ENCODE measurements around the gene MAP4K3. TPM values are rescaled to one million over a fixed set of nuclear protein-coding genes. Genes with fewer than 3 reads are reported as not detected.

The MAP4K3 gene
- total and polyA plus RNA-seq, 12 donors: 8.1 to 49.0 (median 40.2) TPM

GRCh38 chr2:39383146-39383545 lies 53.9 kb downstream of the MAP4K3 start:
- H3K27ac ChIP-seq: peak overlapping the region in 1 of 10 donors; percentile 61
- no peak for ATAC-seq
- 86 to 92% methylated on average over 6 of the region's 6 CpGs for WGBS, 2 donors

GRCh38 chr2:39381653-39382052 lies 55.4 kb downstream of the MAP4K3 start:
- peak in 7 of 8 donors; percentile 35 to 59 (median 53) for ATAC-seq
- Histone ChIP-seq H3K36me3 (peaks cover 0 to 8% (median 0%) of the 10 kb centered on the region in 9 donors), H3K4me1 (peaks cover 2 to 67% (median 56%) of the 10 kb centered on the region in 9 donors), H3K27me3 (no peaks in the 10 kb centered on the region), H3K9me3 (peaks cover 0 to 9% (median 0%) of the 10 kb centered on the region in 11 donors), H3K27ac (peak overlapping the region in 8 of 10 donors; percentile 10 to 61 (median 37)), H3K4me3 (no peak overlapping the region)
- WGBS, 2 donors: 57 to 62% methylated on average over 5 of the region's 5 CpGs
- TF ChIP-seq, protein P1, sequence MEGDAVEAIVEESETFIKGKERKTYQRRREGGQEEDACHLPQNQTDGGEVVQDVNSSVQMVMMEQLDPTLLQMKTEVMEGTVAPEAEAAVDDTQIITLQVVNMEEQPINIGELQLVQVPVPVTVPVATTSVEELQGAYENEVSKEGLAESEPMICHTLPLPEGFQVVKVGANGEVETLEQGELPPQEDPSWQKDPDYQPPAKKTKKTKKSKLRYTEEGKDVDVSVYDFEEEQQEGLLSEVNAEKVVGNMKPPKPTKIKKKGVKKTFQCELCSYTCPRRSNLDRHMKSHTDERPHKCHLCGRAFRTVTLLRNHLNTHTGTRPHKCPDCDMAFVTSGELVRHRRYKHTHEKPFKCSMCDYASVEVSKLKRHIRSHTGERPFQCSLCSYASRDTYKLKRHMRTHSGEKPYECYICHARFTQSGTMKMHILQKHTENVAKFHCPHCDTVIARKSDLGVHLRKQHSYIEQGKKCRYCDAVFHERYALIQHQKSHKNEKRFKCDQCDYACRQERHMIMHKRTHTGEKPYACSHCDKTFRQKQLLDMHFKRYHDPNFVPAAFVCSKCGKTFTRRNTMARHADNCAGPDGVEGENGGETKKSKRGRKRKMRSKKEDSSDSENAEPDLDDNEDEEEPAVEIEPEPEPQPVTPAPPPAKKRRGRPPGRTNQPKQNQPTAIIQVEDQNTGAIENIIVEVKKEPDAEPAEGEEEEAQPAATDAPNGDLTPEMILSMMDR (IDR thresholded peaks at IDR 0.05): peak in 2 of 9 donors; percentile 8 to 12
- intact Hi-C loops (cut with DNase I): loop anchor here in 8 of 10 donors (2.0 to 10.0 kb wide), 8 partner anchors 53 to 316 kb away; partner anchors contain the start of gene MAP4K3 (in 5 of the 8)
- DNase-seq: no peak

More at GRCh38 chr2:39383146-39383545, 53.9 kb downstream of the MAP4K3 start:
- TF ChIP-seq, protein P1 (IDR thresholded peaks at IDR 0.05): no peak
- H3K4me1 ChIP-seq: peaks cover 2 to 68% (median 60%) of the 10 kb centered on the region in 9 donors
- no peak overlapping the region for H3K4me3 ChIP-seq
- peaks cover 0 to 9% (median 0%) of the 10 kb centered on the region in 11 donors for H3K9me3 ChIP-seq
- no peaks in the 10 kb centered on the region for H3K36me3 ChIP-seq
- intact Hi-C loops (cut with DNase I): loop anchor here in 7 of 10 donors (2.0 to 10.0 kb wide), 8 partner anchors 52 to 314 kb away; partner anchors contain the start of gene MAP4K3 (in 3 of the 7)
- DNase-seq: no peak
- no peaks in the 10 kb centered on the region for H3K27me3 ChIP-seq

GRCh38 chr2:39380525-39381150 lies 56.4 kb downstream of the MAP4K3 start:
- Histone ChIP-seq H3K4me1 (peaks cover 2 to 68% (median 53%) of the 10 kb centered on the region in 9 donors), H3K4me3 (no peak overlapping the region)

More at GRCh38 chr2:39380525-39381150, 56.4 kb downstream of the MAP4K3 start:
- intact Hi-C loops (cut with DNase I): loop anchor here in 8 of 10 donors (2.0 to 10.0 kb wide), 8 partner anchors 54 to 317 kb away; partner anchors contain the start of gene MAP4K3 (in 4 of the 8)
- Histone ChIP-seq H3K27me3 (no peaks in the 10 kb centered on the region), H3K27ac (peak overlapping the region; percentile 16 to 73 (median 59)), H3K9me3 (peaks cover 0 to 7% (median 0%) of the 10 kb centered on the region in 11 donors), H3K36me3 (peaks cover 0 to 18% (median 0%) of the 10 kb centered on the region in 9 donors)
- ATAC-seq: peak in 5 of 8 donors; percentile 27 to 55 (median 48)
- TF ChIP-seq, protein P1 (IDR thresholded peaks at IDR 0.05): no peak
- no peak for DNase-seq
- 30 to 45% methylated on average over 2 of the region's 2 CpGs for WGBS, 2 donors
